NCI-H69 (cell line): ENCODE measurements around the gene ERMP1.
"Not testable (repeated sequence)": the region's sequence is repeated elsewhere in the genome, so short reads cannot be mapped to it uniquely, and the experiment has no call there.

Experiments used
- DNase-seq: peaks from one replicate; lab custom pipeline; 2025; lab: John Stamatoyannopoulos, UW

The ERMP1 gene

GRCh38 chr9:5832538-5833529, at the start of gene ERMP1:
Gene ERMP1, minus strand, starts transcription at chr9:5833117. Its CDS starts 90 bp downstream, at chr9:5833027.
- DNase-seq: peak; percentile 93

GRCh38 chr9:5882244-5883012, 49.5 kb upstream of the ERMP1 start:
- not testable (repeated sequence) for DNase-seq

- peak; percentile 16 for DNase-seq
Measured at GRCh38 chr9:5879419-5880181, 46.7 kb upstream of the ERMP1 start.

- no peak for DNase-seq
Measured at GRCh38 chr9:5876711-5877110, 43.8 kb upstream of the ERMP1 start.

GRCh38 chr9:5876026-5876425, 43.1 kb upstream of the ERMP1 start:
- no peak for DNase-seq

GRCh38 chr9:5874048-5874447, 41.1 kb upstream of the ERMP1 start:
- DNase-seq: no peak

GRCh38 chr9:5873439-5873838, 40.5 kb upstream of the ERMP1 start:
- DNase-seq: no peak

GRCh38 chr9:5872511-5872910, 39.6 kb upstream of the ERMP1 start:
- DNase-seq: no peak

GRCh38 chr9:5871785-5872184, 38.9 kb upstream of the ERMP1 start:
- DNase-seq: no peak

- peak; percentile 76 for DNase-seq
Measured at GRCh38 chr9:5870691-5871090, 37.8 kb upstream of the ERMP1 start.

GRCh38 chr9:5870020-5870339, 37.1 kb upstream of the ERMP1 start:
- no peak for DNase-seq

GRCh38 chr9:5869315-5870019, 36.5 kb upstream of the ERMP1 start:
- no peak for DNase-seq

- DNase-seq: no peak
Measured at GRCh38 chr9:5868235-5868634, 35.3 kb upstream of the ERMP1 start.

- DNase-seq: no peak
Measured at GRCh38 chr9:5866685-5867084, 33.8 kb upstream of the ERMP1 start.

- no peak for DNase-seq
Measured at GRCh38 chr9:5866272-5866671, 33.4 kb upstream of the ERMP1 start.

GRCh38 chr9:5864446-5864845, 31.5 kb upstream of the ERMP1 start:
- no peak for DNase-seq

GRCh38 chr9:5863092-5863746, 30.3 kb upstream of the ERMP1 start:
- no peak for DNase-seq

GRCh38 chr9:5858833-5859232, 25.9 kb upstream of the ERMP1 start:
- no peak for DNase-seq

GRCh38 chr9:5857928-5858327, 25.0 kb upstream of the ERMP1 start:
- no peak for DNase-seq

- no peak for DNase-seq
Measured at GRCh38 chr9:5854063-5854790, 21.3 kb upstream of the ERMP1 start.
